ENCODE measurements around the gene MKLN1.

The MKLN1 gene

GRCh38 chr7:131467788-131468187 lies 140.1 kb downstream of the MKLN1 start:
- no peak for DNase-seq

- DNase-seq = peak; percentile 4 to 96 (median 76)
These were observed 143.8 kb downstream of the MKLN1 start for GRCh38 chr7:131471250-131472004.

GRCh38 chr7:131476740-131477139 lies 149.1 kb downstream of the MKLN1 start:
- DNase-seq = no peak

- no peak for DNase-seq
These were observed 153.0 kb downstream of the MKLN1 start for GRCh38 chr7:131480384-131481315.

- no peak for DNase-seq
These were observed 155.1 kb downstream of the MKLN1 start for GRCh38 chr7:131482800-131483199.

- DNase-seq = no peak
These were observed 155.9 kb downstream of the MKLN1 start for GRCh38 chr7:131483586-131483985.

GRCh38 chr7:131486346-131486745 lies 158.7 kb downstream of the MKLN1 start:
- DNase-seq = no peak

- no peak for DNase-seq
These were observed 159.5 kb downstream of the MKLN1 start for GRCh38 chr7:131487217-131487616.

GRCh38 chr7:131488361-131488760 lies 160.7 kb downstream of the MKLN1 start:
- no peak for DNase-seq

GRCh38 chr7:131489196-131489595 lies 161.5 kb downstream of the MKLN1 start:
- DNase-seq = no peak

- DNase-seq = no peak
These were observed 162.2 kb downstream of the MKLN1 start for GRCh38 chr7:131489881-131490280.

GRCh38 chr7:131493081-131493480 lies 165.4 kb downstream of the MKLN1 start:
- DNase-seq = no peak

- DNase-seq = no peak
These were observed 165.9 kb downstream of the MKLN1 start for GRCh38 chr7:131493581-131493980.

GRCh38 chr7:131494182-131494581 lies 166.5 kb downstream of the MKLN1 start:
- DNase-seq = no peak

GRCh38 chr7:131495669-131496498 lies 168.2 kb downstream of the MKLN1 start:
- no peak for DNase-seq

- DNase-seq = no peak
These were observed 169.8 kb downstream of the MKLN1 start for GRCh38 chr7:131497454-131497853.

GRCh38 chr7:131498237-131498885 lies 170.7 kb downstream of the MKLN1 start:
- DNase-seq = no peak

GRCh38 chr7:131499801-131500200 lies 172.1 kb downstream of the MKLN1 start:
- no peak for DNase-seq

GRCh38 chr7:131500357-131500756 lies 172.7 kb downstream of the MKLN1 start:
- DNase-seq = no peak

- DNase-seq = no peak
These were observed 173.7 kb downstream of the MKLN1 start for GRCh38 chr7:131501422-131501821.

GRCh38 chr7:131501930-131502685 lies 174.4 kb downstream of the MKLN1 start:
- no peak for DNase-seq

Measured in NCI-H1417 (cell line).